HEK293 (cell line): Measurements from ENCODE around the gene NOXO1.

ENCODE experiments used
- CTCF ChIA-PET: fragments of 350-600 bp; formaldehyde crosslinking; extraction: SDS; loops from one replicate; lab custom pipeline; 2021; ENCODE audit warnings: antibody characterized with exemption; lab: Yijun Ruan, JAX
- POLR2A ChIA-PET: fragments of 300-600 bp; formaldehyde crosslinking; extraction: SDS; loops from one replicate; lab custom pipeline; 2020; ENCODE audit warnings: antibody characterized with exemption, inconsistent platforms; lab: Yijun Ruan, JAX
- H3K27ac ChIP-seq: fragments of 200-500 bp; sonication (Bioruptor generic); 2 replicates; pipeline ENCODE4 v1.5.1; 2014; ENCODE audit warnings: low read depth, low read length, control low read depth, inconsistent platforms; ENCODE audit errors: extremely low read depth
- H3K36me3 ChIP-seq, 2 experiments: fragments of 200-500 bp in 1 of 2; sonication (Bioruptor generic) in 1 of 2; 1 replicate in 1 of 2; 2 replicates in 1 of 2; pipeline ENCODE4 v1.5.1; 2014 to 2017; ENCODE audit warnings: inconsistent platforms in 2 of 2, low read length in 2 of 2; ENCODE audit not compliant: control insufficient read depth in 2 of 2, insufficient read depth in 1 of 2
- H3K4me1 ChIP-seq: fragments of 200-500 bp; sonication (Bioruptor generic); 2 replicates; pipeline ENCODE4 v1.5.1; 2014; ENCODE audit warnings: mild to moderate bottlenecking, low read length, inconsistent platforms; ENCODE audit not compliant: control insufficient read depth, insufficient read depth
- H3K4me3 ChIP-seq: 2 replicates; pipeline ENCODE4 v1.5.1; 2011; ENCODE audit warnings: low read depth, mild to moderate bottlenecking, control low read depth, low read length, moderate library complexity
- H3K9me3 ChIP-seq: fragments of 200-500 bp; sonication (Bioruptor generic); 2 replicates; pipeline ENCODE4 v1.5.1; 2014; ENCODE audit warnings: low read depth, low read length, inconsistent platforms; ENCODE audit not compliant: control insufficient read depth, insufficient read depth
- BCL11A ChIP-seq: fragments of 450-650 bp; formaldehyde crosslinking; IDR thresholded peaks from 2 replicates; pipeline ENCODE4 v1.5.1; 2016; ENCODE audit warnings: low read depth, missing biosample characterization, missing genetic modification characterization
- IKZF3 ChIP-seq: fragments of 450-650 bp; IDR thresholded peaks from 2 replicates; pipeline ENCODE4 v1.5.0; 2018; ENCODE audit warnings: missing biosample characterization, mild to moderate bottlenecking, missing genetic modification characterization, moderate library complexity
- KLF16 ChIP-seq: fragments of 450-650 bp; formaldehyde crosslinking; IDR thresholded peaks from 2 replicates; pipeline ENCODE4 v1.5.1; 2017; ENCODE audit warnings: missing biosample characterization, missing genetic modification characterization
- ZBTB49 ChIP-seq: fragments of 450-650 bp; formaldehyde crosslinking; IDR thresholded peaks from 2 replicates; pipeline ENCODE4 v1.5.1; 2016; ENCODE audit warnings: missing biosample characterization, missing genetic modification characterization, low read depth
- ZNF391 ChIP-seq: fragments of 450-650 bp; formaldehyde crosslinking; IDR thresholded peaks from 2 replicates; pipeline ENCODE4 v1.5.1; 2016; ENCODE audit warnings: low read depth, missing biosample characterization, missing genetic modification characterization, borderline replicate concordance
- ZNF433 ChIP-seq: fragments of 450-650 bp; formaldehyde crosslinking; IDR thresholded peaks from 2 replicates; pipeline ENCODE4 v1.5.1; 2016; ENCODE audit warnings: missing biosample characterization, missing genetic modification characterization, low read depth
- ZNF501 ChIP-seq: fragments of 450-650 bp; formaldehyde crosslinking; IDR thresholded peaks from 2 replicates; pipeline ENCODE4 v1.5.1; 2016; ENCODE audit warnings: missing biosample characterization, missing genetic modification characterization
- ZNF664 ChIP-seq: fragments of 450-650 bp; formaldehyde crosslinking; IDR thresholded peaks from 2 replicates; pipeline ENCODE4 v1.5.1; 2016; ENCODE audit warnings: missing biosample characterization, missing genetic modification characterization
- TF ChIP-seq, protein P1 (sequence below): fragments of 450-650 bp; formaldehyde crosslinking; IDR thresholded peaks from 2 replicates; pipeline ENCODE4 v1.5.1; 2016; ENCODE audit warnings: missing biosample characterization, missing genetic modification characterization
- TF ChIP-seq, protein P2 (sequence below): fragments of 450-650 bp; formaldehyde crosslinking; IDR thresholded peaks from 2 replicates; pipeline ENCODE4 v1.5.1; 2016; ENCODE audit warnings: missing biosample characterization, missing genetic modification characterization

The NOXO1 gene

GRCh38 chr16:1991948-1992703, 10.9 kb upstream of the NOXO1 start (continued):
- TF ChIP-seq, protein P1, sequence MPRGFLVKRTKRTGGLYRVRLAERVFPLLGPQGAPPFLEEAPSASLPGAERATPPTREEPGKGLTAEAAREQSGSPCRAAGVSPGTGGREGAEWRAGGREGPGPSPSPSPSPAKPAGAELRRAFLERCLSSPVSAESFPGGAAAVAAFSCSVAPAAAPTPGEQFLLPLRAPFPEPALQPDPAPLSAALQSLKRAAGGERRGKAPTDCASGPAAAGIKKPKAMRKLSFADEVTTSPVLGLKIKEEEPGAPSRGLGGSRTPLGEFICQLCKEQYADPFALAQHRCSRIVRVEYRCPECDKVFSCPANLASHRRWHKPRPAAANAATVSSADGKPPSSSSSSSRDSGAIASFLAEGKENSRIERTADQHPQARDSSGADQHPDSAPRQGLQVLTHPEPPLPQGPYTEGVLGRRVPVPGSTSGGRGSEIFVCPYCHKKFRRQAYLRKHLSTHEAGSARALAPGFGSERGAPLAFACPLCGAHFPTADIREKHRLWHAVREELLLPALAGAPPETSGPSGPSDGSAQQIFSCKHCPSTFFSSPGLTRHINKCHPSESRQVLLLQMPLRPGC (tag by site-specific recombination) = no peak
- TF ChIP-seq, protein P2, sequence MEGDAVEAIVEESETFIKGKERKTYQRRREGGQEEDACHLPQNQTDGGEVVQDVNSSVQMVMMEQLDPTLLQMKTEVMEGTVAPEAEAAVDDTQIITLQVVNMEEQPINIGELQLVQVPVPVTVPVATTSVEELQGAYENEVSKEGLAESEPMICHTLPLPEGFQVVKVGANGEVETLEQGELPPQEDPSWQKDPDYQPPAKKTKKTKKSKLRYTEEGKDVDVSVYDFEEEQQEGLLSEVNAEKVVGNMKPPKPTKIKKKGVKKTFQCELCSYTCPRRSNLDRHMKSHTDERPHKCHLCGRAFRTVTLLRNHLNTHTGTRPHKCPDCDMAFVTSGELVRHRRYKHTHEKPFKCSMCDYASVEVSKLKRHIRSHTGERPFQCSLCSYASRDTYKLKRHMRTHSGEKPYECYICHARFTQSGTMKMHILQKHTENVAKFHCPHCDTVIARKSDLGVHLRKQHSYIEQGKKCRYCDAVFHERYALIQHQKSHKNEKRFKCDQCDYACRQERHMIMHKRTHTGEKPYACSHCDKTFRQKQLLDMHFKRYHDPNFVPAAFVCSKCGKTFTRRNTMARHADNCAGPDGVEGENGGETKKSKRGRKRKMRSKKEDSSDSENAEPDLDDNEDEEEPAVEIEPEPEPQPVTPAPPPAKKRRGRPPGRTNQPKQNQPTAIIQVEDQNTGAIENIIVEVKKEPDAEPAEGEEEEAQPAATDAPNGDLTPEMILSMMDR (tag by site-specific recombination) = no peak

DNA sequence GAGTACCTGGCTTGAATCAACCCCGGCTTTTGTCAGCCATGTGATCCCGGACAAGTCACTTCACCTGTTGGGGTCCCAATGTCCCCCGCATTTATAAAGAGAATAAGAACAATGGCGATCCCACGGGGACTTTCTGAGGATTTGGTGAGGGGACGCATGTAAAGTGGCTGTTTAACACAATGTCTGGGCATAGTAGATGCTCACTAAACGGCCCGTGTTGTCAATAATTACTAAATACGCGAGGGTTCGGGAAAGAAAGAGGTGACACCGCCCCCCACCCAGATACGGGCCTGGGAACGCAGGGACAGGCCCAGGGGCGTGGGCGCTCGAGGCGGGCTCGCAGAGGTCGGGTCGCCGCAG, 10.3 kb upstream of the NOXO1 start:
- CTCF ChIA-PET = interaction anchor here (1.6 kb wide), 1 partner anchor 12 kb away, joined by 8 read pairs; no protein-coding TSS in a partner anchor
- Histone ChIP-seq H3K9me3 (no peaks in the 10 kb centered on the region), H3K27ac (no peak overlapping the region), H3K4me3 (no peak overlapping the region), H3K4me1 (peaks cover 3% of the 10 kb centered on the region), H3K36me3 (peaks cover 0 to 7% of the 10 kb centered on the region in 2 experiments; a peak in 2 of 3 replicates)
- POLR2A ChIA-PET = interaction anchor here (0.5 to 1.7 kb wide), 6 partner anchors 9 to 895 kb away, joined by 3 to 7 read pairs (median 6); partner anchors contain the start of genes RPS2 and TRAF7
- TF ChIP-seq IKZF3 (tag by site-specific recombination) (no peak), ZNF664 (tag by site-specific recombination) (peak; percentile 93)

- no peak overlapping the region for H3K27ac ChIP-seq
Measured at GRCh38 chr16:1991135-1991551, 9.9 kb upstream of the NOXO1 start.

More at GRCh38 chr16:1991135-1991551, 9.9 kb upstream of the NOXO1 start:
- POLR2A ChIA-PET = interaction anchor here (0.8 to 1.7 kb wide), 3 partner anchors 9 to 162 kb away, joined by 3 to 6 read pairs (median 4); partner anchors contain the start of gene RPS2
- Histone ChIP-seq H3K9me3 (no peaks in the 10 kb centered on the region), H3K36me3 (peaks cover 0 to 12% of the 10 kb centered on the region in 2 experiments; a peak in 1 of 3 replicates), H3K4me1 (peaks cover 3% of the 10 kb centered on the region), H3K4me3 (no peak overlapping the region)
- TF ChIP-seq ZNF501 (no peak), ZNF433 (no peak), ZBTB49 (tag by site-specific recombination) (no peak), BCL11A (tag by site-specific recombination) (no peak), ZNF391 (tag by site-specific recombination) (no peak), KLF16 (tag by site-specific recombination) (no peak)
- CTCF ChIA-PET = interaction anchor here (1.6 kb wide), 1 partner anchor 13 kb away, joined by 8 read pairs; no protein-coding TSS in a partner anchor
